Measurements from ENCODE around the gene BFSP2. TPM values are rescaled to one million over a fixed set of nuclear protein-coding genes. Genes with fewer than 3 reads are reported as not detected.

BFSP2 gene
- total RNA-seq, 2 experiments from 2014 or later = 0.21 TPM; not detected in 1

DNA sequence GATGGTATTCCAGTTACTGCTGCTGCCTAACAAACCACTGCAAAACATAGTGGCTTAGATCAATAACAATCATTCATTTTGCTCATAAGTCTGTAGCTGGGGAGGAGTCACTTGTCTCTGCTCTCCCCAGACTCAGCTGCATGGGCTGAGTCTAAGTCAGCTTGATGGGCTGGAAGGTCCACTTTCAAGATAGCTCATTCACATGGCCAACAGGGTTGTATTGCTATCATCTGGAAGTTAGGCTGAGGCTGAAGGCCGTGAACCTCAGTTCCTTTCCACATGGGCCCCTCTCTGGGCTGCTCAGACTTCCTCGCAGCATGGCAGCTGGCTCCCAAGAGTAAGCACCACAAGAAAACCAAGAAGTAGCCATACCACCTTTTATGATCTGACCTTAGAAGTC lies 28.7 kb upstream of the BFSP2 start:
- H3K27ac Mint-ChIP-seq = no peak overlapping the region
- POLR2A ChIA-PET = no interaction called here
- H3K36me3 Mint-ChIP-seq (ENCODE audit: low read depth) = no peaks in the 10 kb centered on the region
- no peaks in the 10 kb centered on the region for H3K4me1 Mint-ChIP-seq
- no peaks in the 10 kb centered on the region for H3K27me3 Mint-ChIP-seq
- CTCF ChIA-PET = interaction anchor here (0.8 to 0.9 kb wide), 2 partner anchors 14 to 26 kb away, joined by 3 read pairs; no protein-coding TSS in a partner anchor
- intact Hi-C loops (cut with DNase I, micrococcal nuclease) = no loop called here
- no peak for DNase-seq
- no peaks in the 10 kb centered on the region for H3K9me3 Mint-ChIP-seq (ENCODE audit: low read depth)
- H3K4me3 Mint-ChIP-seq = no peak overlapping the region
- no peak for ATAC-seq

DNA sequence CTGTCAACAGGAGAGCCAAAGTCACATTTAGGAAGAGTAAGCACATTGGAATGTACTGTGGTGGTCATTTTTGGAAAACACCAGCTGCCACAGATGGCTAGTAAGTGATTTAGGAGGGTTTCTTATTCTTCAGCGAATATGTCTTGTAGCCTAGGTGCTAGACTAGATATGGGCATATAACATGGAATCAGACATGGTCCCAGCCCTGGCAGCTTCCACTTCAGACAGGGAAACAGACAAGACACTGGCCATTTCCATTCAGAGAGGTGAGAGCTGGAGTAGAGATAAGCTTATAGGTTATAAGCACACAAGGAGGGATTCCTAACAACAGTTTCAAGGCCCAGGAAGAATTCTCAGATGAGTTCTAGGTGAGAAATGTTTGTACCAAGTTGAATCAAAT lies 28.2 kb upstream of the BFSP2 start:
- intact Hi-C loops (cut with DNase I, micrococcal nuclease) = no loop called here
- ChIA-PET POLR2A (no interaction called here), CTCF (interaction anchor here (0.6 to 1.7 kb wide), 3 partner anchors 13 to 645 kb away, joined by 3 to 4 read pairs (median 3); no protein-coding TSS in a partner anchor)
- H3K4me1 Mint-ChIP-seq = no peaks in the 10 kb centered on the region
- DNase-seq (no peak), ATAC-seq (no peak)
- H3K9me3 Mint-ChIP-seq (ENCODE audit: low read depth) = no peaks in the 10 kb centered on the region
- no peak overlapping the region for H3K4me3 Mint-ChIP-seq
- no peaks in the 10 kb centered on the region for H3K27me3 Mint-ChIP-seq
- no peak overlapping the region for H3K27ac Mint-ChIP-seq
- no peaks in the 10 kb centered on the region for H3K36me3 Mint-ChIP-seq (ENCODE audit: low read depth)

GRCh38 chr3:133374708-133375402 lies 25.0 kb upstream of the BFSP2 start:
- H3K36me3 Mint-ChIP-seq (ENCODE audit: low read depth) = no peaks in the 10 kb centered on the region
- DNase-seq (no peak), ATAC-seq (no peak)
- H3K4me3 Mint-ChIP-seq = no peak overlapping the region
- CTCF ChIA-PET = interaction anchor here (1.3 kb wide), 1 partner anchor 649 kb away, joined by 3 read pairs; no protein-coding TSS in a partner anchor
- no peaks in the 10 kb centered on the region for H3K27me3 Mint-ChIP-seq
- H3K9me3 Mint-ChIP-seq (ENCODE audit: low read depth) = no peaks in the 10 kb centered on the region
- no peaks in the 10 kb centered on the region for H3K4me1 Mint-ChIP-seq
- intact Hi-C loops (cut with DNase I, micrococcal nuclease) = no loop called here
- H3K27ac Mint-ChIP-seq = no peak overlapping the region
- POLR2A ChIA-PET = no interaction called here

DNA sequence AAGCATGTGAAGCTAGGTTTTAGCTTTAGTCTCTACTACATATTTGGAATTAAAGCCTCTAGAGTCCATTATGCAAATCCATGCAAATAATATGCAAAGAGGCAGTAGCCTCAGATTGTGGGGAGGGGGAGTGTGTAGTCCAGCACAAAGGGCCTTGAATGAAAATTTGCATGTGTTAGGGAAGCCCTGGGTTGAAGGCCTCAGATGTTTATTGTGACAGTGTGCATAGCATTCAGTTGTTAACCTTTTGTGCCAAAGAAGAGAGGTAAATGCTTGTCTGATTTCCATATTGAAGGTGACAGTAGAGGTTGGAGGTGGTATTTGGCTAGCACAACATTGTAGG lies 24.5 kb upstream of the BFSP2 start:
- H3K9me3 Mint-ChIP-seq (ENCODE audit: low read depth) = no peaks in the 10 kb centered on the region
- H3K27ac Mint-ChIP-seq = no peak overlapping the region
- no peaks in the 10 kb centered on the region for H3K27me3 Mint-ChIP-seq
- no peak overlapping the region for H3K4me3 Mint-ChIP-seq
- H3K36me3 Mint-ChIP-seq (ENCODE audit: low read depth) = no peaks in the 10 kb centered on the region
- no peak for ATAC-seq
- intact Hi-C loops (cut with DNase I, micrococcal nuclease) = no loop called here
- ChIA-PET CTCF (interaction anchor here (1.3 kb wide), 1 partner anchor 649 kb away, joined by 3 read pairs; no protein-coding TSS in a partner anchor), POLR2A (no interaction called here)
- DNase-seq = no peak
- H3K4me1 Mint-ChIP-seq = no peaks in the 10 kb centered on the region

DNA sequence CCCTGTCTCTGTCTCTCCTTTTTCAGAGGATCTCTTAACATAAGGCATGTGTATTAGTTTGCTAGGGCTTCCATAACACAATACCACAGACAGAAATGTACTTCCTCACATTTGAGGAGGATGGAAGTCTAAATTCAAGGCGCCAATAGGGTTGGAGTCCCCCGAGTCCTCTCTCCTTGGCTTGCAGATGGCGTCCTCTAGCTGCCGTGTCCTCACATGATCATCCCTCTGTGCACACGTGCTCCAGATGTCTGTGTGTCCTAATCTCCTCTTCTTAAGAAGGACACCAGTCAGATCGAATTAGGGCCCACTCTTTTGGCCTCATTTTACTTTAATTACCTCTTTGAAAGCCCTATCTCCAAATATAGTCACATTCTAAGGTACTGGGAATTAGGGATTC lies 23.0 kb upstream of the BFSP2 start:
- Mint-ChIP-seq H3K36me3 (ENCODE audit: low read depth) (no peaks in the 10 kb centered on the region), H3K9me3 (ENCODE audit: low read depth) (no peaks in the 10 kb centered on the region), H3K4me3 (no peak overlapping the region), H3K27ac (no peak overlapping the region), H3K27me3 (no peaks in the 10 kb centered on the region), H3K4me1 (no peaks in the 10 kb centered on the region)
- no peak for ATAC-seq
- ChIA-PET POLR2A (no interaction called here), CTCF (interaction anchor here (0.8 kb wide), 1 partner anchor 654 kb away, joined by 3 read pairs; no protein-coding TSS in a partner anchor)
- no peak for DNase-seq
- intact Hi-C loops (cut with DNase I, micrococcal nuclease) = loop anchor here in 1 of 2 experiments (2.0 kb wide), 1 partner anchor 336 kb away; no protein-coding TSS in a partner anchor

DNA sequence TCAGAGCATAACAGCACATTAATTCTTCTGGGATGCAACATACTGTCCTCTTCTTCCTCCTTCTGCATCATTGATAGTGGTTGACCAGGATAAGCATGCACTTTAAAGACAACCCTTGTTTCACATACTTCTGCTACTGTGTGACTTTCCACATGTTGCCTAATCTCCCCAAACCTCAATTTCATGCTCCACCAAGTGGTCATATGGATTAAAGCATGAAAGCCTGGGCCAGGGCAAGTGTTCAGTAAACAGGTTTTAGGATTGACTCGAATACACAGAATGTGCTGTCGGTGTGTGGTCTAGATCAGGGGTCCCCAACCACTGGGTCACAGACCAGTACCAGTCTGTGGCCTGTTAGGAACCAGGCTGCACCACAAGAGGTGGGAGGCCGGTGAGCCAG lies 22.5 kb upstream of the BFSP2 start:
- no peak overlapping the region for H3K27ac Mint-ChIP-seq
- ATAC-seq = no peak
- intact Hi-C loops (cut with DNase I, micrococcal nuclease) = loop anchor here in 1 of 2 experiments (2.0 kb wide), 1 partner anchor 337 kb away; no protein-coding TSS in a partner anchor
- no peak for DNase-seq
- peaks cover 3% of the 10 kb centered on the region for H3K27me3 Mint-ChIP-seq
- CTCF ChIA-PET = interaction anchor here (0.8 kb wide), 1 partner anchor 654 kb away, joined by 3 read pairs; no protein-coding TSS in a partner anchor
- H3K36me3 Mint-ChIP-seq (ENCODE audit: low read depth) = no peaks in the 10 kb centered on the region
- no peak overlapping the region for H3K4me3 Mint-ChIP-seq
- no peaks in the 10 kb centered on the region for H3K4me1 Mint-ChIP-seq
- POLR2A ChIA-PET = no interaction called here
- H3K9me3 Mint-ChIP-seq (ENCODE audit: low read depth) = no peaks in the 10 kb centered on the region

- no peaks in the 10 kb centered on the region for H3K4me1 Mint-ChIP-seq
- no peak overlapping the region for H3K4me3 Mint-ChIP-seq
- intact Hi-C loops (cut with DNase I, micrococcal nuclease) = loop anchor here in 1 of 2 experiments (5.0 kb wide), 1 partner anchor 338 kb away; no protein-coding TSS in a partner anchor
- ChIA-PET POLR2A (no interaction called here), CTCF (no interaction called here)
- no peaks in the 10 kb centered on the region for H3K36me3 Mint-ChIP-seq (ENCODE audit: low read depth)
- H3K9me3 Mint-ChIP-seq (ENCODE audit: low read depth) = no peaks in the 10 kb centered on the region
- no peak overlapping the region for H3K27ac Mint-ChIP-seq
- ATAC-seq (no peak), DNase-seq (no peak)
- peaks cover 3% of the 10 kb centered on the region for H3K27me3 Mint-ChIP-seq
Measured at GRCh38 chr3:133379926-133380325, 19.9 kb upstream of the BFSP2 start.

- ChIA-PET POLR2A (no interaction called here), CTCF (no interaction called here)
- ATAC-seq = no peak
- no peaks in the 10 kb centered on the region for H3K9me3 Mint-ChIP-seq (ENCODE audit: low read depth)
- intact Hi-C loops (cut with DNase I, micrococcal nuclease) = loop anchor here in 1 of 2 experiments (5.0 kb wide), 1 partner anchor 338 kb away; no protein-coding TSS in a partner anchor
- no peaks in the 10 kb centered on the region for H3K36me3 Mint-ChIP-seq (ENCODE audit: low read depth)
- no peak for DNase-seq
- no peaks in the 10 kb centered on the region for H3K4me1 Mint-ChIP-seq
- H3K27me3 Mint-ChIP-seq = peaks cover 3% of the 10 kb centered on the region
- no peak overlapping the region for H3K27ac Mint-ChIP-seq
- no peak overlapping the region for H3K4me3 Mint-ChIP-seq
Measured at GRCh38 chr3:133380481-133381225, 19.2 kb upstream of the BFSP2 start.

DNA sequence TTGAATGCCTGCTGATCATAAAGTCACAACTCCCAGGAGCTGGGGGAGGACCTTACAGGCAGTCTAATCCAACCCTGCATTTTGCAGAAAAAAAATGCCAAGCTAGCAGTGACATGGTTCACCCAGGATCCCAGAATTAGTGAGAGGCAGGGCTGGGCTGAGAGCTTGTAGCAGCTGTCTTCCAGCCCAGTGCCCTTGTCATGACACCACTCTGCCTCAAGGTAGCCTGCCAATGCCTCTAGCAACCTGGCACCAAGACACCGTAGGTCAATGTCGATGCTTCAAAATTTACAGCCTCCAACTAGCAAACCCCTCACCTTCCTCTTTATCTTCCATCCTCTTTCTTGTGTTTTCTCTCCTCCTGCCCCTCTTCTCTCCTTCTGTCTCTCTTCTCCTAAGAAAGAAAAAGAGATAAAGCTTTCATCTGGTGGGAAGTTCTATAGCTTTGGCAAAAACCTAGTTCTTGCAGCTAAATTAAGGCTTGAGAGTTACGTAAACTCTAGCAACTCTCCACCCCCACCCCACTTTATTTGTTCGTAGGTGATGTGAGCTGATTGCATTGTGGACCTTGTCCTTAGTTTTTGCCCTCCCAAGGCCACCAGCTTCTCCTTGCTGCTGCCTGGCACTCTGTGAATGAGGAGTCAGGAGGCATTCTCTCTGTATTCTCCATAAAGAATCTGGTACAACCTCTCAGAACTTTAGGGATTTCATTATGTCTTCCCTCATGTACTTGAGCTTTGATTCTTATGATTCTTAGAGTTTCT lies 18.3 kb upstream of the BFSP2 start:
- Mint-ChIP-seq H3K9me3 (ENCODE audit: low read depth) (no peaks in the 10 kb centered on the region), H3K27ac (no peak overlapping the region), H3K4me3 (no peak overlapping the region), H3K36me3 (ENCODE audit: low read depth) (no peaks in the 10 kb centered on the region), H3K4me1 (no peaks in the 10 kb centered on the region), H3K27me3 (peaks cover 3% of the 10 kb centered on the region)
- intact Hi-C loops (cut with DNase I, micrococcal nuclease) = loop anchor here in 1 of 2 experiments (5.0 kb wide), 1 partner anchor 339 kb away; no protein-coding TSS in a partner anchor
- ATAC-seq (no peak), DNase-seq (no peak)
- CTCF ChIA-PET = interaction anchor here (0.8 to 2.4 kb wide), 4 partner anchors 10 to 655 kb away, joined by 4 to 9 read pairs (median 6); no protein-coding TSS in a partner anchor
- POLR2A ChIA-PET = no interaction called here

- ATAC-seq (no peak), DNase-seq (no peak)
- Mint-ChIP-seq H3K4me1 (no peaks in the 10 kb centered on the region), H3K27me3 (peaks cover 3% of the 10 kb centered on the region), H3K36me3 (ENCODE audit: low read depth) (no peaks in the 10 kb centered on the region), H3K4me3 (no peak overlapping the region), H3K9me3 (ENCODE audit: low read depth) (no peaks in the 10 kb centered on the region), H3K27ac (no peak overlapping the region)
- ChIA-PET CTCF (interaction anchor here (1.0 to 2.4 kb wide), 6 partner anchors 8 to 657 kb away, joined by 3 to 9 read pairs (median 4); no protein-coding TSS in a partner anchor), POLR2A (no interaction called here)
- intact Hi-C loops (cut with DNase I, micrococcal nuclease) = loop anchor here in 1 of 2 experiments (5.0 kb wide), 1 partner anchor 341 kb away; no protein-coding TSS in a partner anchor
Measured at GRCh38 chr3:133383175-133383574, 16.7 kb upstream of the BFSP2 start.

- Mint-ChIP-seq H3K4me1 (no peaks in the 10 kb centered on the region), H3K27ac (no peak overlapping the region), H3K4me3 (no peak overlapping the region), H3K27me3 (peaks cover 3% of the 10 kb centered on the region), H3K36me3 (ENCODE audit: low read depth) (no peaks in the 10 kb centered on the region), H3K9me3 (ENCODE audit: low read depth) (no peaks in the 10 kb centered on the region)
- intact Hi-C loops (cut with DNase I, micrococcal nuclease) = loop anchor here (1.0 to 5.0 kb wide), 5 partner anchors 341 to 657 kb away; no protein-coding TSS in a partner anchor
- CTCF ChIA-PET = interaction anchor here (1.0 to 1.9 kb wide), 4 partner anchors 18 to 653 kb away, joined by 3 to 9 read pairs (median 4); no protein-coding TSS in a partner anchor
- POLR2A ChIA-PET = no interaction called here
- ATAC-seq (no peak), DNase-seq (no peak)
Measured at GRCh38 chr3:133383741-133384140, 16.1 kb upstream of the BFSP2 start.
